ENCODE results near the gene ZFHX3.

- TF ChIP-seq POLR2AphosphoS5 (IDR thresholded peaks at IDR 0.05; ENCODE audit: borderline replicate concordance, low read depth, low read length) = no peak
- TF ChIP-seq EZH2 (IDR thresholded peaks at IDR 0.05) = no peak
Observed at GRCh38 chr16:72848028-72848400, 199.9 kb downstream of the ZFHX3 start.

Data from SK-N-MC (cell line).